MM.1S (cell line): ENCODE data around the gene CNTNAP2.

Experiments used
- DNase-seq: peaks from one replicate; pipeline ENCODE4 v3.0.0-alpha.2; 2015
- H2AFZ ChIP-seq: fragments of 300-600 bp; sonication (generic); 2 replicates; pipeline ENCODE4 v1.6.0; 2016; ENCODE audit warnings: antibody characterized with exemption, low read length
- H3F3A ChIP-seq: fragments of 300-600 bp; sonication (generic); 2 replicates; pipeline ENCODE4 v1.6.1; 2016; ENCODE audit warnings: mild to moderate bottlenecking, antibody characterized with exemption, low read length, moderate library complexity, mixed read lengths; ENCODE audit not compliant: insufficient read depth
- H3K27ac ChIP-seq: fragments of 300-600 bp; sonication (generic); 2 replicates; pipeline ENCODE4 v1.5.1; 2016; ENCODE audit warnings: mild to moderate bottlenecking, low read length
- H3K27me3 ChIP-seq: fragments of 300-600 bp; sonication (generic); replicated peaks from 2 replicates; pipeline ENCODE4 v1.6.0; 2016; ENCODE audit warnings: low read length; ENCODE audit not compliant: insufficient read depth
- H3K36me3 ChIP-seq: fragments of 300-600 bp; sonication (generic); replicated peaks from 2 replicates; pipeline ENCODE4 v1.6.1; 2016; ENCODE audit warnings: mild to moderate bottlenecking, low read length, mixed read lengths; ENCODE audit not compliant: insufficient read depth
- H3K4me1 ChIP-seq: fragments of 300-600 bp; sonication (generic); 2 replicates; pipeline ENCODE4 v1.6.1; 2016; ENCODE audit warnings: low read length, mixed read lengths
- H3K4me2 ChIP-seq: fragments of 300-600 bp; sonication (generic); 2 replicates; pipeline ENCODE4 v1.6.0; 2016; ENCODE audit warnings: low read depth, low read length
- H3K4me3 ChIP-seq: fragments of 300-600 bp; sonication (generic); 2 replicates; pipeline ENCODE4 v1.5.1; 2016; ENCODE audit warnings: low read length, mixed read lengths
- H3K79me2 ChIP-seq: fragments of 300-600 bp; sonication (generic); 2 replicates; pipeline ENCODE4 v1.6.1; 2016; ENCODE audit warnings: mixed run types, low read length, mixed read lengths
- H3K9ac ChIP-seq: fragments of 300-600 bp; sonication (generic); 2 replicates; pipeline ENCODE4 v1.6.1; 2016; ENCODE audit warnings: low read length, mixed read lengths
- H3K9me2 ChIP-seq: fragments of 300-600 bp; sonication (generic); replicated peaks from 2 replicates; pipeline ENCODE4 v1.6.1; 2016; ENCODE audit warnings: mild to moderate bottlenecking, low read length, mixed read lengths; ENCODE audit not compliant: insufficient read depth
- H3K9me3 ChIP-seq: fragments of 300-600 bp; sonication (generic); replicated peaks from 2 replicates; pipeline ENCODE4 v1.6.1; 2016; ENCODE audit warnings: mild to moderate bottlenecking, low read length, mixed read lengths; ENCODE audit not compliant: insufficient read depth
- H4K20me1 ChIP-seq: fragments of 300-600 bp; sonication (generic); 2 replicates; pipeline ENCODE4 v1.6.1; 2016; ENCODE audit warnings: mild to moderate bottlenecking, low read length, moderate library complexity, mixed read lengths; ENCODE audit not compliant: insufficient read depth
- CTCF ChIP-seq: fragments of 300-600 bp; sonication (generic); IDR thresholded peaks from 2 replicates; pipeline ENCODE4 v1.5.1; 2016; ENCODE audit warnings: antibody characterized with exemption, low read length, mixed read lengths
- EZH2 ChIP-seq: fragments of 300-600 bp; sonication (generic); optimal IDR thresholded peaks from 2 replicates; pipeline ENCODE3; 2017; ENCODE audit warnings: low read depth, mild to moderate bottlenecking, antibody characterized with exemption, low read length, mixed read lengths
- EZH2phosphoT487 ChIP-seq: fragments of 300-600 bp; sonication (generic); IDR thresholded peaks from 2 replicates; pipeline ENCODE4 v1.6.1; 2018; ENCODE audit warnings: antibody characterized with exemption, low read length

CNTNAP2 gene

GRCh38 chr7:147651601-147652000 lies 1535.0 kb downstream of the CNTNAP2 start:
- H3F3A ChIP-seq = no peaks in the 10 kb centered on the region
- H3K27ac ChIP-seq = no peak overlapping the region
- TF ChIP-seq EZH2 (no peak), CTCF (no peak), EZH2phosphoT487 (no peak)
- H3K4me1 ChIP-seq = no peaks in the 10 kb centered on the region
- no peaks in the 10 kb centered on the region for H3K9me3 ChIP-seq
- no peak overlapping the region for H3K4me3 ChIP-seq
- H3K79me2 ChIP-seq = no peaks in the 10 kb centered on the region
- no peaks in the 10 kb centered on the region for H3K9me2 ChIP-seq
- no peaks in the 10 kb centered on the region for H3K36me3 ChIP-seq
- H3K4me2 ChIP-seq = no peak overlapping the region
- no peaks in the 10 kb centered on the region for H3K27me3 ChIP-seq
- DNase-seq = no peak
- H4K20me1 ChIP-seq = no peaks in the 10 kb centered on the region
- no peak overlapping the region for H2AFZ ChIP-seq
- H3K9ac ChIP-seq = no peak overlapping the region

GRCh38 chr7:147653456-147653855 lies 1536.9 kb downstream of the CNTNAP2 start:
- H3K9me2 ChIP-seq = no peaks in the 10 kb centered on the region
- no peaks in the 10 kb centered on the region for H3F3A ChIP-seq
- no peak overlapping the region for H2AFZ ChIP-seq
- H3K27me3 ChIP-seq = no peaks in the 10 kb centered on the region
- no peak overlapping the region for H3K9ac ChIP-seq
- H3K36me3 ChIP-seq = no peaks in the 10 kb centered on the region
- H3K27ac ChIP-seq = no peak overlapping the region
- H3K79me2 ChIP-seq = no peaks in the 10 kb centered on the region
- no peaks in the 10 kb centered on the region for H3K4me1 ChIP-seq
- H3K4me2 ChIP-seq = no peak overlapping the region
- no peaks in the 10 kb centered on the region for H4K20me1 ChIP-seq
- DNase-seq = no peak
- H3K9me3 ChIP-seq = no peaks in the 10 kb centered on the region
- TF ChIP-seq CTCF (no peak), EZH2phosphoT487 (no peak), EZH2 (no peak)
- no peak overlapping the region for H3K4me3 ChIP-seq

- Histone ChIP-seq H3K27ac (no peak overlapping the region), H3K9ac (no peak overlapping the region), H3K9me3 (no peaks in the 10 kb centered on the region), H2AFZ (no peak overlapping the region), H3K36me3 (no peaks in the 10 kb centered on the region), H3K27me3 (no peaks in the 10 kb centered on the region), H3K4me1 (no peaks in the 10 kb centered on the region), H4K20me1 (no peaks in the 10 kb centered on the region), H3K4me3 (no peak overlapping the region), H3K79me2 (no peaks in the 10 kb centered on the region), H3K9me2 (no peaks in the 10 kb centered on the region), H3F3A (no peaks in the 10 kb centered on the region), H3K4me2 (no peak overlapping the region)
- DNase-seq = no peak
- no peak for TF ChIP-seq CTCF
- no peak for TF ChIP-seq EZH2
- TF ChIP-seq EZH2phosphoT487 = no peak
These were observed 1541.9 kb downstream of the CNTNAP2 start for GRCh38 chr7:147658392-147658967.
